AG09319 (cell line): Measurements from ENCODE around the gene NTN4.
"Not testable (repeated sequence)": the region's sequence is repeated elsewhere in the genome, so short reads cannot be mapped to it uniquely, and the experiment has no call there.

ENCODE experiments used
- DNase-seq: peaks from one replicate; pipeline ENCODE4 v3.0.0-alpha.2; 2010; ENCODE audit warnings: low read depth; ENCODE audit errors: extremely low read depth
- CTCF ChIP-seq: IDR thresholded peaks from 2 replicates; pipeline ENCODE4 v1.5.1; 2011; ENCODE audit warnings: low read depth, mild to moderate bottlenecking, inconsistent platforms, low read length, moderate library complexity

The NTN4 gene

GRCh38 chr12:95694136-95694535 is 96.4 kb downstream of the NTN4 start:
- no peak for DNase-seq
- no peak for TF ChIP-seq CTCF

- no peak for TF ChIP-seq CTCF
- DNase-seq, result no peak
These were observed 96.9 kb downstream of the NTN4 start for GRCh38 chr12:95693689-95694088.

GRCh38 chr12:95690861-95691635 is 99.5 kb downstream of the NTN4 start:
- TF ChIP-seq CTCF, result no peak
- no peak for DNase-seq

- DNase-seq, result no peak
- TF ChIP-seq CTCF, result no peak
These were observed 102.6 kb downstream of the NTN4 start for GRCh38 chr12:95687937-95688336.

- no peak for TF ChIP-seq CTCF
- no peak for DNase-seq
These were observed 107.1 kb downstream of the NTN4 start for GRCh38 chr12:95683418-95683817.

GRCh38 chr12:95681210-95681765 is 109.3 kb downstream of the NTN4 start:
- no peak for DNase-seq
- TF ChIP-seq CTCF, result no peak

- no peak for DNase-seq
- no peak for TF ChIP-seq CTCF
These were observed 111.9 kb downstream of the NTN4 start for GRCh38 chr12:95678684-95679083.

- DNase-seq, result not testable (repeated sequence)
These were observed 112.8 kb downstream of the NTN4 start for GRCh38 chr12:95677782-95678181.
